Progenitor cell of endocrine pancreas (in vitro differentiated cells): ENCODE measurements around the gene CHN2. TPM values are rescaled to one million over a fixed set of nuclear protein-coding genes. Genes with fewer than 3 reads are reported as not detected.
A peak's percentile ranks its signal among the peaks of the same experiment; 100 is the strongest.

Experiments used
- DNase-seq: peaks from one replicate; pipeline ENCODE4 v3.0.0; 2021; ENCODE audit warnings: low spot score; ENCODE audit not compliant: unreplicated experiment
- H3K27ac Mint-ChIP-seq: 2 replicates; pipeline ENCODE4 v1.8.0; 2021; ENCODE audit warnings: mild to moderate bottlenecking, moderate library complexity, mixed read lengths
- H3K27me3 Mint-ChIP-seq: 2 replicates; pipeline ENCODE4 v1.8.0; 2021; ENCODE audit warnings: mixed read lengths
- H3K36me3 Mint-ChIP-seq: 2 replicates; pipeline ENCODE4 v1.8.0; 2022; ENCODE audit warnings: mixed read lengths; ENCODE audit not compliant: insufficient read depth
- H3K4me1 Mint-ChIP-seq: 2 replicates; pipeline ENCODE4 v1.8.0; 2021; ENCODE audit warnings: low read depth, mixed read lengths
- H3K4me3 Mint-ChIP-seq: 2 replicates; pipeline ENCODE4 v1.8.0; 2021; ENCODE audit warnings: low read depth, mild to moderate bottlenecking, moderate library complexity, mixed read lengths
- H3K9me3 Mint-ChIP-seq: 2 replicates; pipeline ENCODE4 v1.8.0; 2021; ENCODE audit warnings: low read depth, mixed read lengths
- total RNA-seq: library from RNA; stranded (reverse); gene quantifications from 2 replicates; pipeline ENCODE4 v1.2.1, GENCODE V29; 2021
- TF ChIP-seq, protein P1 (sequence below): fragments of 200-600 bp; sonication (generic); IDR thresholded peaks from one replicate; pipeline ENCODE4 v1.5.0; 2021; ENCODE audit warnings: antibody characterized with exemption, mild to moderate bottlenecking; ENCODE audit not compliant: unreplicated experiment

Gene CHN2
- total RNA-seq, 1 donor from 2014 or later, result 22.0 TPM

DNA sequence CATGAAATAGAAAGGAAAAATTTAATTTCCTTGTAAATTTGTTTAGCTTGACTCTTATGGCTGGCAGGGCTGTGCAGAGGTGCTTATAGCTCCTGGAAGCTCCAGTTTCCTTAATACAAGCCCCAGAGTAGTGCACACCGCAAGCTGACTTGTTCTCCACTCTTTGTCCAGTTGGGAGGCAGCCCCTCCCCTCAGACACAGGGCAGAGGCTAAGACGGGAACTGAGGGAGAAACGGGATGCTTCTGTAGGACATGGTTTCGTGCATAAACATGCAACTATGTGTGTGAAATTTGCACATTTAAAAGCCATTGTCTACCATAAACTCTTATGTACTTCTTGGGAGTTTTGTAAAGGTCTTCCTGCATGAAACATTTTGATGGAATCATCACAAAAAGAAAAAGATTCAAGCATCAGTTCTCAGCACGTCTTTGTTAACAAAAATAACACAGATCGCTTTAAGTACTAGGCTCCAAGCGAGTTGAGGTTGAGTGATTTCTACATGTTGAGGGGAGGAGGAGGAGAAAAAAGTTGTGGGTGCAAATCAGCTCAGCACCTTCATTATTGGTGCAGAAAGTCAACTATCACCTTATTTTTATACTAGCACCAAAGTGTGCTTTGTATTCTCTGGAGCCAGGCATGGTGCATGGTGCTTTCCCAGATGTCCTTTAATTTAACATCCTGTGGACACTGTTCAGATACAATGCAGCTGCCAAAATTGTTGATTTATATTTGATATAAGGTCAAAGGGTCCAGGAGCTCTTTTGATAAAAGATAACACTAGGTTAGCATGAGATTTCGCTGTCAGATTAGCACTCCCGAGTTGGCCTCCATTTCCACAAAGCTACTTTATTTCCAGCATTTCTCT is 124.5 kb downstream of the CHN2 start:
- DNase-seq, result no peak
- H3K36me3 Mint-ChIP-seq, result no peaks in the 10 kb centered on the region
- TF ChIP-seq, protein P1, sequence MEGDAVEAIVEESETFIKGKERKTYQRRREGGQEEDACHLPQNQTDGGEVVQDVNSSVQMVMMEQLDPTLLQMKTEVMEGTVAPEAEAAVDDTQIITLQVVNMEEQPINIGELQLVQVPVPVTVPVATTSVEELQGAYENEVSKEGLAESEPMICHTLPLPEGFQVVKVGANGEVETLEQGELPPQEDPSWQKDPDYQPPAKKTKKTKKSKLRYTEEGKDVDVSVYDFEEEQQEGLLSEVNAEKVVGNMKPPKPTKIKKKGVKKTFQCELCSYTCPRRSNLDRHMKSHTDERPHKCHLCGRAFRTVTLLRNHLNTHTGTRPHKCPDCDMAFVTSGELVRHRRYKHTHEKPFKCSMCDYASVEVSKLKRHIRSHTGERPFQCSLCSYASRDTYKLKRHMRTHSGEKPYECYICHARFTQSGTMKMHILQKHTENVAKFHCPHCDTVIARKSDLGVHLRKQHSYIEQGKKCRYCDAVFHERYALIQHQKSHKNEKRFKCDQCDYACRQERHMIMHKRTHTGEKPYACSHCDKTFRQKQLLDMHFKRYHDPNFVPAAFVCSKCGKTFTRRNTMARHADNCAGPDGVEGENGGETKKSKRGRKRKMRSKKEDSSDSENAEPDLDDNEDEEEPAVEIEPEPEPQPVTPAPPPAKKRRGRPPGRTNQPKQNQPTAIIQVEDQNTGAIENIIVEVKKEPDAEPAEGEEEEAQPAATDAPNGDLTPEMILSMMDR, result no peak
- H3K9me3 Mint-ChIP-seq, result no peaks in the 10 kb centered on the region
- peaks cover 5% of the 10 kb centered on the region for H3K27me3 Mint-ChIP-seq
- peaks cover 14% of the 10 kb centered on the region for H3K4me1 Mint-ChIP-seq
- no peak overlapping the region for H3K27ac Mint-ChIP-seq
- no peak overlapping the region for H3K4me3 Mint-ChIP-seq

DNA sequence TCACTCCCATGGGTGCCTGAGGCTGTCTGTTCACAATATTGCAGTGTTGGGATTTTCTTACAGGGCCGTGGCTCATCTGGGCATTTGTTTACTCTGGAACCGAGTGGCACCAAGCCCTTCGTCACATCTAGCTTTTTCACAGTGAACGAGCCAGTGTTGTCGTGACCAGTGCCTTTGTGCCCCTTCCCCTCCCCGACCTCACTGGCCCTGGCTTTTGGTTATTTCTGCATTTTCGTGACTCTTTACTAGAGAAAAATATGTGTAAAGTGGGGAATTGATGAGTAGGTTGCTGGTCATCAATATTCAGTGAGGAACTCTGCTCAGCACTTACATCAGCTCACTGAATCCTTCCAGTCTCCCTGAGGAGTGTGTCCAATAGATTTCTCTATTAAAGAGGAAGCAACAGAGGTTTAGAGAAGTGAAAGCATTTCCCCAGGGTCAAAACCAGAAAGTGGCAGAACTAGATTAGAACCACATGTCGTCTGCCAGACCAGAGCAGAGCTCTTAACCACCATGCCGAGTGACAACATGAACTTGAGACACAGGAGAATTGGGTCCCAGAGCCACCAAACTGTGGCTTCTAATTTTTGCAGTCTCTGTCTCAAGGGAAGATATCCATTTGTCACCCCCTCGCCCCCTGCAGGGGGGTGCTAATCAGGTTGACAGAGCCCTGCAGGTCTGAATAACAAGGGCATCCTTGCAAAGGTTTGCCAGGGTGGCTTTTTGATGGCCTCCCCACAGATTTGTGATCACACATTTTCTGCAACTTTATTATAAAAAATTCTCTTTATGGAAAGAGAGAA is 125.3 kb downstream of the CHN2 start:
- Mint-ChIP-seq H3K4me1 (peaks cover 14% of the 10 kb centered on the region), H3K4me3 (no peak overlapping the region), H3K36me3 (no peaks in the 10 kb centered on the region), H3K27me3 (peaks cover 5% of the 10 kb centered on the region), H3K9me3 (no peaks in the 10 kb centered on the region), H3K27ac (peak overlapping the region; percentile 10)
- TF ChIP-seq, protein P1, result no peak
- no peak for DNase-seq

DNA sequence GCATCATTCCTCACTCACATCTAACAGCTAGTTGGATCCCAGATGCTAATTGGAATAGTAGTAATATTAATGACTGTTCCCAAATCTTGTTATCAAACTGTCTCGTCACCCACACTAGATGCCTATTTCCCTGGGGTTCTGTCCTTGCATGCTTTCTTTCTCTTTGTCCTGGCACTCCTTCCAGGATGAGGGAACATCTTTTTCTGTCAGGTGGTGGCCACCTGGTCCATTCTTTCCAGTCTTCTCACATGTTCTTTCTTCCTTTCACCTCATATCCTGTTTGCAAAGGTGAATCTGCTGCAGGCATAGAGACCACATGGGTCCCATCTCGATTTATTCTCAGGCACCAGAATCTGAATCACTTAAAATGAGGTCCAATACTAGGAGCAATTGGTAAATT is 126.0 kb downstream of the CHN2 start:
- TF ChIP-seq, protein P1, result no peak
- Mint-ChIP-seq H3K4me1 (peaks cover 14% of the 10 kb centered on the region), H3K27ac (no peak overlapping the region), H3K4me3 (no peak overlapping the region), H3K27me3 (peaks cover 5% of the 10 kb centered on the region), H3K36me3 (no peaks in the 10 kb centered on the region), H3K9me3 (no peaks in the 10 kb centered on the region)
- DNase-seq, result no peak

DNA sequence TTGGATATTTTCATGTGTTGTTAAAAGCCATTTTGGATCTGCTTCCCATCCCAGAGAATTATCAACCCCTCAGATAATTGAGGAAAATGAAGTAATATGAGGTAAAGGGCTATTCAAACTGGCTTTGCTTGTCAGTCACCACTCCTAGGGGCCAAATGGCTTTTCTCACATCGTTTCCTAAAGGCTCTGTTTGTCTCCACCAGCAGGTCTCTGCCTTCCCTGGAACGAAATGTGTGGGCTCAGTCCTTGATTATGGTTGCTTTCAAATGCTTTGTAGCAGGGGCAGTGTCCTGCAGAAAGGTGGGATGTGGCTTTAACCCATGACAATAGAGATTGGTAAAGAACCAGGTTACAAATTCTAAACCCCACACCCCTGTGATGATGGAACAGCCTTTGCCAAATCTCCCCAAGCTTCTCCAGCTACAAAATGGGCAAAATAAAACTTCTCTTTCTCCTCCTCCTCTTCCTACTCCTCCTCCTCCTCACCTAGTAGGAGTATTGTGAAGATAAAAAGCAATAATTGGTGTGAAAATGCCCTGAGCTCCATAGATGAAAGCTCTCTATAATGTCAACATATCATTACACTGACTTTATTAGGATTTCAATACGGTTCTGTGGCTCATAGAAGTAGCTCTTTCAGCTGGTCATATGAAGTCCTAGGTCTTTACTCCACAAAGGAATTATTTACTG is 127.6 kb downstream of the CHN2 start:
- Mint-ChIP-seq H3K4me3 (no peak overlapping the region), H3K36me3 (peaks cover 2% of the 10 kb centered on the region), H3K4me1 (peaks cover 17% of the 10 kb centered on the region), H3K27me3 (peaks cover 5% of the 10 kb centered on the region), H3K9me3 (no peaks in the 10 kb centered on the region), H3K27ac (no peak overlapping the region)
- TF ChIP-seq, protein P1, result no peak
- DNase-seq, result no peak

DNA sequence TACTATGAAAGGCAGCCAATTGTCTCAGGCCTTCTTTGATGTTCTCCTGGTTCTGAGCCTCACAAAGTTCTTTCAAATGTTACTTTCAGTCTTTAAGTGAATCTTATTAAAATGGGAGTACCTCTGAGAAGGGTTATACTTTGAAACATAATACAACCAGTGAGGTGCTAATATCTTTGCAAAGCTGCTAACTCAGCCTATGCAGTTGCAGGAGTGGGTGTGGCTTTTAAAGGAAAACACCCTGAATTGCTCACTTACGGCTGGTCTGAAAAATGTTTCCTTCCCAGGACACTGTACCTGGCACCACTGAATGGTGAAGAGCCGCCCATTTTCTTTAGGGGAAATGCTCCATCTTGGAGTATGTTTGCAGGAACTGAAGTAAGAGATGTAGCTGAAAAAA is 130.9 kb downstream of the CHN2 start:
- H3K27ac Mint-ChIP-seq, result no peak overlapping the region
- DNase-seq, result no peak
- H3K4me3 Mint-ChIP-seq, result no peak overlapping the region
- H3K27me3 Mint-ChIP-seq, result peaks cover 4% of the 10 kb centered on the region
- H3K4me1 Mint-ChIP-seq, result peaks cover 34% of the 10 kb centered on the region
- H3K36me3 Mint-ChIP-seq, result peaks cover 2% of the 10 kb centered on the region
- no peaks in the 10 kb centered on the region for H3K9me3 Mint-ChIP-seq
- TF ChIP-seq, protein P1, result no peak
